22Rv1 (cell line): ENCODE measurements around the gene MAGI2.

ENCODE experiments used
- ZFX ChIP-seq: fragments of 450-650 bp; IDR thresholded peaks from 2 replicates; pipeline ENCODE4 v1.6.1; 2017; ENCODE audit warnings: antibody characterized with exemption, borderline replicate concordance
- TF ChIP-seq, protein P1 (sequence below): fragments of 450-650 bp; IDR thresholded peaks from 2 replicates; pipeline ENCODE4 v1.5.1; 2017; ENCODE audit warnings: mild to moderate bottlenecking

DNA sequence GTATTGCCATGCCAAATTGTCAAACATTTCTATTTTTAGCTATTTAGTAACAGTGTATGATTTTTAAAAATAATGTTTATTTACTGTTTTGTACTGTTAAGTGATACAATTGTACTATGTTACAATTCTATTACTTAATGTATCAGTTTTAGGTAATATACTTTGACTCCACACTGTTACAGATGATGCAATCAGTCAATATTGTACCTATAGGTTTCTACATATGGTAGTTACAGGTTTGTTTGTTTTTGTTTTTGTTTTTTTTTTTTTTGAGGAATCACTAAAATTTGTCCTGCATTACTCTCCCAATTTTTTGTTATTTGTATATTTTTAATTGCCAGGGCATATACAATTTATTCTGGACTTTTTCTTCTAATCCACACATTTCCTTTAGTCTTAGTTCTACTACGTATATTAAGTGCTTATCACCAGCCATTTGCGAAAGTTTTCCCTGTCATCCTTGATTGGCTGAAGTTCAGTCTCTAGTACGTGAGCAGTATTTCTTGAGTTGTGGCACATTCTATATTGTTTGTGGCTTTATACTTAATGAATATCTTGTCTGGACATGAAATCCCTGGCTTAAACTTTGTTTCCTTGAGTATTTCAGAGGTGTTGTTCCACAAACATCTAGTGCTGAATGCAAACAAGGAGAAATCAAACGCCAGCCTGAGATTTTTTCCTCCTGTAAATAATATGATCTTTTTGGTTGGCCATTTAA is 114.1 kb downstream of the MAGI2 start:
- TF ChIP-seq, protein P1, sequence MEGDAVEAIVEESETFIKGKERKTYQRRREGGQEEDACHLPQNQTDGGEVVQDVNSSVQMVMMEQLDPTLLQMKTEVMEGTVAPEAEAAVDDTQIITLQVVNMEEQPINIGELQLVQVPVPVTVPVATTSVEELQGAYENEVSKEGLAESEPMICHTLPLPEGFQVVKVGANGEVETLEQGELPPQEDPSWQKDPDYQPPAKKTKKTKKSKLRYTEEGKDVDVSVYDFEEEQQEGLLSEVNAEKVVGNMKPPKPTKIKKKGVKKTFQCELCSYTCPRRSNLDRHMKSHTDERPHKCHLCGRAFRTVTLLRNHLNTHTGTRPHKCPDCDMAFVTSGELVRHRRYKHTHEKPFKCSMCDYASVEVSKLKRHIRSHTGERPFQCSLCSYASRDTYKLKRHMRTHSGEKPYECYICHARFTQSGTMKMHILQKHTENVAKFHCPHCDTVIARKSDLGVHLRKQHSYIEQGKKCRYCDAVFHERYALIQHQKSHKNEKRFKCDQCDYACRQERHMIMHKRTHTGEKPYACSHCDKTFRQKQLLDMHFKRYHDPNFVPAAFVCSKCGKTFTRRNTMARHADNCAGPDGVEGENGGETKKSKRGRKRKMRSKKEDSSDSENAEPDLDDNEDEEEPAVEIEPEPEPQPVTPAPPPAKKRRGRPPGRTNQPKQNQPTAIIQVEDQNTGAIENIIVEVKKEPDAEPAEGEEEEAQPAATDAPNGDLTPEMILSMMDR: no peak
- no peak for TF ChIP-seq ZFX
